Activated naive CD8-positive, alpha-beta T cell treated with anti-CD3 and anti-CD28 coated beads for 36 hours (primary cell): Measurements from ENCODE around the gene BROX. TPM values are rescaled to one million over a fixed set of nuclear protein-coding genes. Genes with fewer than 3 reads are reported as not detected.
A peak's percentile ranks its signal among the peaks of the same experiment; 100 is the strongest.
"Not testable (repeated sequence)": the region's sequence is repeated elsewhere in the genome, so short reads cannot be mapped to it uniquely, and the experiment has no call there.

Source experiments
- DNase-seq: peaks from one replicate; pipeline ENCODE4 v3.0.0; 2021
- H3K27ac Mint-ChIP-seq: one replicate; pipeline ENCODE4 v1.8.0; 2022; ENCODE audit warnings: mild to moderate bottlenecking, moderate library complexity, mixed read lengths
- H3K27me3 Mint-ChIP-seq: one replicate; pipeline ENCODE4 v1.8.0; 2022; ENCODE audit warnings: mild to moderate bottlenecking, mixed read lengths
- H3K36me3 Mint-ChIP-seq: one replicate; pipeline ENCODE4 v1.8.0; 2021; ENCODE audit warnings: mild to moderate bottlenecking, mixed read lengths
- H3K4me1 Mint-ChIP-seq: one replicate; pipeline ENCODE4 v1.8.0; 2021; ENCODE audit warnings: mixed read lengths
- H3K4me3 Mint-ChIP-seq: one replicate; pipeline ENCODE4 v1.8.0; 2022; ENCODE audit warnings: mild to moderate bottlenecking, moderate library complexity, mixed read lengths
- H3K9me3 Mint-ChIP-seq: one replicate; pipeline ENCODE4 v1.8.0; 2022; ENCODE audit warnings: mixed read lengths
- total RNA-seq, 2 experiments: library from RNA; stranded (reverse); gene quantifications; one replicate each; pipeline ENCODE4 v1.2.3, GENCODE V29; 2021

BROX gene
- 10 to 100 TPM; 36.7 to 37.6 TPM for total RNA-seq

GRCh38 chr1:222712253-222713090, at the start of gene BROX, which contains the start of gene AIDA:
Gene BROX, plus strand, starts transcription at chr1:222712564. Its CDS starts 3,136 bp downstream, at chr1:222715700.
Gene AIDA, minus strand, starts transcription at chr1:222712491. Its CDS starts 174 bp downstream, at chr1:222712317.
- Mint-ChIP-seq H3K9me3 (no peaks in the 10 kb centered on the region), H3K4me1 (peaks cover 44% of the 10 kb centered on the region), H3K27me3 (no peaks in the 10 kb centered on the region)

GRCh38 chr1:222663431-222663934, 48.9 kb upstream of the BROX start:
- H3K4me1 Mint-ChIP-seq: peaks cover 18% of the 10 kb centered on the region
- H3K27me3 Mint-ChIP-seq: no peaks in the 10 kb centered on the region
- no peaks in the 10 kb centered on the region for H3K9me3 Mint-ChIP-seq
- H3K36me3 Mint-ChIP-seq: peaks cover 32% of the 10 kb centered on the region
- no peak for DNase-seq
- H3K27ac Mint-ChIP-seq: no peak overlapping the region
- H3K4me3 Mint-ChIP-seq: no peak overlapping the region

More at GRCh38 chr1:222712253-222713090, at the start of gene BROX, which contains the start of gene AIDA:
- peak within 1 kb of the TSS; percentile 100 for H3K4me3 Mint-ChIP-seq
- H3K36me3 Mint-ChIP-seq: peaks cover 44% of the 10 kb centered on the region
- peak within 1 kb of the TSS; percentile 97 for H3K27ac Mint-ChIP-seq
- DNase-seq: peak; percentile 95

GRCh38 chr1:222665964-222666363, 46.4 kb upstream of the BROX start:
- Mint-ChIP-seq H3K27me3 (no peaks in the 10 kb centered on the region), H3K36me3 (peaks cover 32% of the 10 kb centered on the region), H3K4me1 (peaks cover 28% of the 10 kb centered on the region), H3K4me3 (no peak overlapping the region), H3K27ac (no peak overlapping the region), H3K9me3 (no peaks in the 10 kb centered on the region)
- DNase-seq: no peak

GRCh38 chr1:222668184-222668583, 44.2 kb upstream of the BROX start:
- not testable (repeated sequence) for H3K27me3 Mint-ChIP-seq, H3K9me3 Mint-ChIP-seq, H3K27ac Mint-ChIP-seq, H3K4me3 Mint-ChIP-seq, DNase-seq
- Mint-ChIP-seq H3K36me3 (peaks cover 41% of the 10 kb centered on the region), H3K4me1 (peaks cover 23% of the 10 kb centered on the region)

GRCh38 chr1:222669107-222669506, 43.3 kb upstream of the BROX start:
- not testable (repeated sequence) for H3K27me3 Mint-ChIP-seq, H3K9me3 Mint-ChIP-seq, H3K4me3 Mint-ChIP-seq, DNase-seq, H3K27ac Mint-ChIP-seq
- Mint-ChIP-seq H3K36me3 (peaks cover 47% of the 10 kb centered on the region), H3K4me1 (peaks cover 23% of the 10 kb centered on the region)

GRCh38 chr1:222670110-222670509, 42.3 kb upstream of the BROX start:
- peaks cover 23% of the 10 kb centered on the region for H3K4me1 Mint-ChIP-seq
- H3K4me3 Mint-ChIP-seq: no peak overlapping the region
- peak overlapping the region; percentile 81 for H3K27ac Mint-ChIP-seq
- no peak for DNase-seq
- no peaks in the 10 kb centered on the region for H3K27me3 Mint-ChIP-seq
- peaks cover 50% of the 10 kb centered on the region for H3K36me3 Mint-ChIP-seq
- no peaks in the 10 kb centered on the region for H3K9me3 Mint-ChIP-seq

GRCh38 chr1:222680080-222680479, 32.3 kb upstream of the BROX start:
- no peaks in the 10 kb centered on the region for H3K9me3 Mint-ChIP-seq

GRCh38 chr1:222691016-222691415, 21.3 kb upstream of the BROX start:
- H3K4me3 Mint-ChIP-seq: no peak overlapping the region
- H3K9me3 Mint-ChIP-seq: no peaks in the 10 kb centered on the region
- no peak for DNase-seq
- H3K27me3 Mint-ChIP-seq: no peaks in the 10 kb centered on the region
- no peak overlapping the region for H3K27ac Mint-ChIP-seq
- H3K36me3 Mint-ChIP-seq: peaks cover 10% of the 10 kb centered on the region
- peaks cover 9% of the 10 kb centered on the region for H3K4me1 Mint-ChIP-seq

More at GRCh38 chr1:222680080-222680479, 32.3 kb upstream of the BROX start:
- H3K27me3 Mint-ChIP-seq: no peaks in the 10 kb centered on the region
- no peak for DNase-seq
- peaks cover 2% of the 10 kb centered on the region for H3K4me1 Mint-ChIP-seq
- no peak overlapping the region for H3K4me3 Mint-ChIP-seq
- H3K36me3 Mint-ChIP-seq: peaks cover 6% of the 10 kb centered on the region
- no peak overlapping the region for H3K27ac Mint-ChIP-seq

GRCh38 chr1:222694927-222695326, 17.4 kb upstream of the BROX start:
- Mint-ChIP-seq H3K4me3 (no peak overlapping the region), H3K36me3 (peaks cover 11% of the 10 kb centered on the region), H3K27me3 (no peaks in the 10 kb centered on the region), H3K9me3 (no peaks in the 10 kb centered on the region), H3K4me1 (peaks cover 13% of the 10 kb centered on the region), H3K27ac (no peak overlapping the region)
- no peak for DNase-seq

GRCh38 chr1:222696741-222697140, 15.6 kb upstream of the BROX start:
- no peak for DNase-seq
- Mint-ChIP-seq H3K4me3 (no peak overlapping the region), H3K27me3 (no peaks in the 10 kb centered on the region), H3K36me3 (peaks cover 16% of the 10 kb centered on the region), H3K27ac (no peak overlapping the region), H3K9me3 (no peaks in the 10 kb centered on the region), H3K4me1 (peaks cover 13% of the 10 kb centered on the region)

GRCh38 chr1:222697203-222697602, 15.2 kb upstream of the BROX start:
- Mint-ChIP-seq H3K4me1 (peaks cover 13% of the 10 kb centered on the region), H3K27ac (no peak overlapping the region), H3K27me3 (no peaks in the 10 kb centered on the region), H3K36me3 (peaks cover 15% of the 10 kb centered on the region), H3K4me3 (no peak overlapping the region), H3K9me3 (no peaks in the 10 kb centered on the region)
- DNase-seq: no peak

- Mint-ChIP-seq H3K36me3 (peaks cover 15% of the 10 kb centered on the region), H3K27ac (no peak overlapping the region), H3K27me3 (no peaks in the 10 kb centered on the region), H3K9me3 (no peaks in the 10 kb centered on the region), H3K4me3 (no peak overlapping the region), H3K4me1 (peaks cover 13% of the 10 kb centered on the region)
- no peak for DNase-seq
Observed at GRCh38 chr1:222697826-222698225, 14.5 kb upstream of the BROX start.

- no peak for DNase-seq
- Mint-ChIP-seq H3K9me3 (peaks cover 4% of the 10 kb centered on the region), H3K27ac (no peak overlapping the region)
Observed at GRCh38 chr1:222702210-222702609, 10.2 kb upstream of the BROX start.

GRCh38 chr1:222704260-222704659, 8.1 kb upstream of the BROX start:
- Mint-ChIP-seq H3K36me3 (peaks cover 51% of the 10 kb centered on the region), H3K4me3 (no peak overlapping the region), H3K4me1 (peaks cover 25% of the 10 kb centered on the region), H3K27ac (no peak overlapping the region), H3K9me3 (peaks cover 4% of the 10 kb centered on the region), H3K27me3 (no peaks in the 10 kb centered on the region)
- no peak for DNase-seq

More at GRCh38 chr1:222702210-222702609, 10.2 kb upstream of the BROX start:
- no peak overlapping the region for H3K4me3 Mint-ChIP-seq
- peaks cover 41% of the 10 kb centered on the region for H3K36me3 Mint-ChIP-seq
- peaks cover 14% of the 10 kb centered on the region for H3K4me1 Mint-ChIP-seq
- no peaks in the 10 kb centered on the region for H3K27me3 Mint-ChIP-seq

GRCh38 chr1:222706815-222707214, 5.5 kb upstream of the BROX start:
- peaks cover 55% of the 10 kb centered on the region for H3K36me3 Mint-ChIP-seq
- DNase-seq: no peak
- peaks cover 39% of the 10 kb centered on the region for H3K4me1 Mint-ChIP-seq
- no peaks in the 10 kb centered on the region for H3K27me3 Mint-ChIP-seq
- H3K9me3 Mint-ChIP-seq: peaks cover 4% of the 10 kb centered on the region
- no peak overlapping the region for H3K27ac Mint-ChIP-seq
- no peak overlapping the region for H3K4me3 Mint-ChIP-seq
